DND-41 (cell line): ENCODE results near the gene CREBBP.

Experiments
- ATAC-seq: fragments of 200-7000 bp; cut with Tn5 transposase; 3 replicates; pipeline ENCODE4 v1.9.1; 2021; ENCODE audit warnings: low read depth; ENCODE audit not compliant: insufficient read depth
- DNase-seq: peaks from one replicate; pipeline ENCODE4 v3.0.0-alpha.2; 2020
- H2AFZ ChIP-seq: 2 replicates; pipeline ENCODE4 v1.6.0; 2012; ENCODE audit warnings: low read depth, low read length
- H3K27ac ChIP-seq: 2 replicates; pipeline ENCODE4 v1.5.1; 2012; ENCODE audit warnings: low read length, inconsistent platforms
- H3K27me3 ChIP-seq: fragments of 200-600 bp; sonication (generic); 2 replicates; pipeline ENCODE4 v1.6.0; 2012; ENCODE audit warnings: low read length, mild to moderate bottlenecking, inconsistent platforms; ENCODE audit not compliant: insufficient read depth, poor library complexity
- H3K36me3 ChIP-seq: 2 replicates; pipeline ENCODE4 v1.5.1; 2012; ENCODE audit warnings: low read length, inconsistent platforms; ENCODE audit not compliant: insufficient read depth
- H3K4me1 ChIP-seq: 2 replicates; pipeline ENCODE4 v1.5.1; 2012; ENCODE audit warnings: mild to moderate bottlenecking, low read length; ENCODE audit not compliant: insufficient read depth
- H3K4me2 ChIP-seq: 2 replicates; pipeline ENCODE4 v1.6.0; 2012; ENCODE audit warnings: mild to moderate bottlenecking, moderate library complexity, low read length, inconsistent platforms; ENCODE audit not compliant: insufficient read depth
- H3K4me3 ChIP-seq, 2 experiments: fragments of 200-600 bp in 1 of 2; shearing (Covaris generic) in 1 of 2; 2 replicates each; pipeline ENCODE4 v1.5.1; 2012 to 2016; ENCODE audit warnings: inconsistent platforms in 2 of 2, low read length in 2 of 2, mild to moderate bottlenecking in 2 of 2, low read depth in 1 of 2, moderate library complexity in 1 of 2
- H3K79me2 ChIP-seq: 2 replicates; pipeline ENCODE4 v1.6.0; 2012; ENCODE audit warnings: low read length, inconsistent platforms; ENCODE audit not compliant: insufficient read depth
- H3K9ac ChIP-seq: 2 replicates; pipeline ENCODE4 v1.6.0; 2012; ENCODE audit warnings: low read depth, mild to moderate bottlenecking, inconsistent platforms, low read length, moderate library complexity
- H3K9me3 ChIP-seq: 2 replicates; pipeline ENCODE4 v1.5.1; 2012; ENCODE audit warnings: low read length, moderate library complexity, mild to moderate bottlenecking, inconsistent platforms; ENCODE audit not compliant: insufficient read depth, severe bottlenecking
- H4K20me1 ChIP-seq: 2 replicates; pipeline ENCODE4 v1.6.0; 2012; ENCODE audit warnings: low read length; ENCODE audit not compliant: insufficient read depth
- EZH2 ChIP-seq: IDR thresholded peaks from 3 replicates; pipeline ENCODE4 v1.6.1; 2012; ENCODE audit warnings: borderline replicate concordance, low read depth, mild to moderate bottlenecking, moderate library complexity, low read length, inconsistent platforms; ENCODE audit not compliant: severe bottlenecking
- TF ChIP-seq, protein P1 (sequence below): IDR thresholded peaks from 2 replicates; pipeline ENCODE4 v1.5.1; 2012; ENCODE audit warnings: borderline replicate concordance, low read length, moderate library complexity, mild to moderate bottlenecking; ENCODE audit not compliant: poor library complexity, severe bottlenecking; ENCODE audit errors: extremely low read depth

The CREBBP gene

DNA sequence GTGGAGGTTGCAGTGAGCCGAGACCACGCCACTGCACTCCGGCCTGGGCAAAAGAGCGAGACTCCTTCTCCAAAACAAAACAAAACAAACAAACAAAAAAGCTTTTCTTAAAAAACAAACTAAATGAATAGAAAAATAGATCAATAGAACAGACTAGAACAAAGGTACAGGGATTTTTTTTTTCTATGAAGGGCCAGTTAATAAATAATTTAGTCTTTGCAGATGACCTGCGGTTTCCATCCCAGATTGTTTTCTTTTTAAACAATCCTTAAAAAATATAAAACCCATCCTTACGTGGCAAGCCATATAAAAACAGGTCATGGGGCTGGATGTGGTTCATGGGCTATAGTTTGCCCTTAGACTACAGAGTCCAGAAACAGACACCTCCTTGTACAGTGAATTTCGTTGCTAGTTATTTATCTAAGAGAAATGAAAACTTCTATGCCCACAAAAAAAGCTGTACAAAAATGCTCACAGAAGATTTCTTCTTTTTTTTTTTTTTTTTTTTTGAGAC lies 45.4 kb downstream of the CREBBP start:
- ATAC-seq: no peak
- DNase-seq: no peak
- Histone ChIP-seq H3K9ac (no peak overlapping the region), H3K79me2 (peaks cover 91% of the 10 kb centered on the region), H3K9me3 (peaks cover 12% of the 10 kb centered on the region), H3K4me2 (no peak overlapping the region), H3K4me1 (no peaks in the 10 kb centered on the region), H3K27ac (no peak overlapping the region), H2AFZ (no peak overlapping the region), H3K4me3 (no peak overlapping the region), H3K27me3 (no peaks in the 10 kb centered on the region), H4K20me1 (peaks cover 52% of the 10 kb centered on the region), H3K36me3 (peaks cover 37% of the 10 kb centered on the region)
- TF ChIP-seq EZH2: no peak
- TF ChIP-seq, protein P1, sequence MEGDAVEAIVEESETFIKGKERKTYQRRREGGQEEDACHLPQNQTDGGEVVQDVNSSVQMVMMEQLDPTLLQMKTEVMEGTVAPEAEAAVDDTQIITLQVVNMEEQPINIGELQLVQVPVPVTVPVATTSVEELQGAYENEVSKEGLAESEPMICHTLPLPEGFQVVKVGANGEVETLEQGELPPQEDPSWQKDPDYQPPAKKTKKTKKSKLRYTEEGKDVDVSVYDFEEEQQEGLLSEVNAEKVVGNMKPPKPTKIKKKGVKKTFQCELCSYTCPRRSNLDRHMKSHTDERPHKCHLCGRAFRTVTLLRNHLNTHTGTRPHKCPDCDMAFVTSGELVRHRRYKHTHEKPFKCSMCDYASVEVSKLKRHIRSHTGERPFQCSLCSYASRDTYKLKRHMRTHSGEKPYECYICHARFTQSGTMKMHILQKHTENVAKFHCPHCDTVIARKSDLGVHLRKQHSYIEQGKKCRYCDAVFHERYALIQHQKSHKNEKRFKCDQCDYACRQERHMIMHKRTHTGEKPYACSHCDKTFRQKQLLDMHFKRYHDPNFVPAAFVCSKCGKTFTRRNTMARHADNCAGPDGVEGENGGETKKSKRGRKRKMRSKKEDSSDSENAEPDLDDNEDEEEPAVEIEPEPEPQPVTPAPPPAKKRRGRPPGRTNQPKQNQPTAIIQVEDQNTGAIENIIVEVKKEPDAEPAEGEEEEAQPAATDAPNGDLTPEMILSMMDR: no peak

DNA sequence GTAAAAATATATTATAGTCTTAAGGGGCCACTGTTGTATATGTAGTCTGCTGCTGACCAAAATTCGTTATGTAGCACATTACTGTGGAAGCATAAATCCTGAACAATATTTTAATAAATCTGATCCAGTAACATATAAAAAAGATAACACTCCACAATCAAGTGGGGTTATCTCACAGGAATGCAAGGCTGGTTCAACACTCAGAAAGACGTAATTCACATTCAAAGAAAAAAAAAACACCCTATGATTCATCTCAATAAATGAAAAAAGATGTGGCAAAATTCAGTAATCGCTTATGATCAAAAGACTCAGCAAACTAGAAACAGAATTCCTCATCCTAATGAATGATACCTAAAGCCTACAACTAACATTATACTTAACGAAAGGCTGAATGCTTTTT lies 47.8 kb downstream of the CREBBP start:
- Histone ChIP-seq H4K20me1 (peaks cover 56% of the 10 kb centered on the region), H2AFZ (no peak overlapping the region), H3K79me2 (peaks cover 94% of the 10 kb centered on the region)

DNA sequence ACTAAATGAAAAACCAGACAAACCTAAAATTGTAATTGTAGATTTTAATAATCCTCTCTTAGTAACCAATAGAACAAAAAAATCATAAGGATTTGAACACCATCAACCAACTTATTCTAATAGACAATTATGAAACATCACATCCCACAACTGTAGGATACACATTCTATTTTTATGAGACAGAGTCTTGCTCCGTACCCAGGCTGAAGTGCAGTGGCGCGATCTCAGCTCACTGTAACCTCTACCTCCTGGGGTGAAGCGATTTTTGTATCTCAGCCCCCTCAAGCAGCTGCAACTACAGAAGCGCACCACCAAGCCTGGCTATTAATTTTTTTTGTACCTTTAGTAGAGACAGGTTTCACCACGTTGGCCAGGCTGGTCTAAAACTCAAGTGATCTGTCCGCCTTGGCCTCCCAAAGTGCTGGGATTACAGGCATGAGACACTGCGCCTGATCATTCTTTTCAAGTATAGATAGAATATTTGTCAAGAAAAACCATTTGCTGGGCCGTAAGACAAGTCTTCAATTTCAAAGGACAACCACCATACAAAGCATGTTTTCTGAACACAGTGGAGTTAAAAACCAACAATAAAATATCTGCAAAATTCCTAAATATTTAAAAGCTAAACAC lies 49.8 kb downstream of the CREBBP start:
- Histone ChIP-seq H3K4me1 (no peaks in the 10 kb centered on the region), H3K36me3 (peaks cover 24% of the 10 kb centered on the region), H2AFZ (no peak overlapping the region), H3K27me3 (no peaks in the 10 kb centered on the region), H3K4me2 (no peak overlapping the region), H4K20me1 (peaks cover 63% of the 10 kb centered on the region), H3K9ac (no peak overlapping the region), H3K79me2 (peaks cover 96% of the 10 kb centered on the region), H3K9me3 (peaks cover 12% of the 10 kb centered on the region), H3K27ac (no peak overlapping the region), H3K4me3 (no peak overlapping the region)
- TF ChIP-seq EZH2: no peak
- TF ChIP-seq, protein P1: no peak
- DNase-seq: no peak
- ATAC-seq: no peak

More for the DNA sequence above, 47.8 kb downstream of the CREBBP start:
- no peak overlapping the region for H3K4me2 ChIP-seq
- H3K9ac ChIP-seq: no peak overlapping the region
- H3K27ac ChIP-seq: no peak overlapping the region
- ATAC-seq (no peak), DNase-seq (no peak)
- TF ChIP-seq EZH2: no peak
- TF ChIP-seq, protein P1: no peak
- H3K4me1 ChIP-seq: no peaks in the 10 kb centered on the region
- peaks cover 12% of the 10 kb centered on the region for H3K9me3 ChIP-seq
- no peak overlapping the region for H3K4me3 ChIP-seq
- peaks cover 32% of the 10 kb centered on the region for H3K36me3 ChIP-seq
- no peaks in the 10 kb centered on the region for H3K27me3 ChIP-seq
